ENCODE data around the gene PIP5K1B.

GRCh38 chr9:68797116-68797515 lies 92.1 kb downstream of the PIP5K1B start:
- TF ChIP-seq CTCF (IDR thresholded peaks at IDR 0.05), result no peak
- no peak for TF ChIP-seq POLR2AphosphoS5 (IDR thresholded peaks at IDR 0.05; ENCODE audit: low read depth, low read length)
